ENCODE measurements around the gene IFT20.

The IFT20 gene, protein sequence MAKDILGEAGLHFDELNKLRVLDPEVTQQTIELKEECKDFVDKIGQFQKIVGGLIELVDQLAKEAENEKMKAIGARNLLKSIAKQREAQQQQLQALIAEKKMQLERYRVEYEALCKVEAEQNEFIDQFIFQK

DNA sequence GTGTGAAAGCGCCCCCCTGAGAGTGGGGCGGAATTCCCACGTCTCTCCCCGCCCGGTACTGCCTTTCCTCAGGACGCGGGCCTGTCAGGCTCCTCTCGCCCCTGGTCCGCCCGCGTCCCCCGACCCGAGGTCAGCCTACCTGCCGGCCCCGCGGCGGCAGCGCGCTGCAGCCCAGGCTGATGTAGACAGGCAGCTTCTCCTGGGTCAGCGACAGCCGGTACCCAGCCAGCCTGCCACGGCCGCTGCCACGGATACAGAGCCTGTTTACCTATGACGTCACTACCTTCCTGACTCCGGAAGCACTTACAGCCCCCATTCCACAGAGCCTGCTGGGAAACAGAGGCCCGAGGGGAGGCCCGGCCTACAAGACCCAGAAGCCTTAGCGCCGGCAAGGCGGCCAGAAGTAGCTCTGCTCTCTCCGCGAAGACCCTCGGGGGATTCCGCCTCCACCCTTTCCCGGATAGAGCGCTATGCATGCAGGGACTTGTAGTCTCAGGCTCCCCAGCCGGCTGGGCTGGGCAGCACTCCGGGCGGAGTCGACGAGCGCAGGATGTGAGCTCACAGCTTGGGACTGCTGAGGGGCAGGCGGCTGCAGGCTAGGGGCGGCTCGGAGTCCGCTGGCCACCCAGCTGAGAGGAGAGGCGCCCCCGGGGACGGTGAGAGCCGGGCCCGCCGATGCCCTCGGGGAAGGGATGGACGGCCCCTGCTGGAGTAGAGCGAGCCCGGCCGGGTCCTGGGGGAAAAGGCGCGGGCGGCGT is at the start of gene IFT20, which contains the start of gene TNFAIP1:
Gene IFT20 (minus strand): TSS at position 272 of the 758 bp plus-strand sequence. CDS start 3,487 bp downstream, outside the sequence.
Gene TNFAIP1 (plus strand): TSS at position 561 of the 758 bp plus-strand sequence. CDS start 3,761 bp downstream, outside the sequence.
- peak; percentile 15 for TF ChIP-seq CTCF (conservative IDR thresholded peaks at IDR 0.05; ENCODE audit: low read depth, low read length)
- H3K4me3 ChIP-seq (ENCODE audit: low read depth, low read length) = peak within 1 kb of the TSS; percentile 91
- DNase-seq (ENCODE audit: low read depth) = peak; percentile 100

DNA sequence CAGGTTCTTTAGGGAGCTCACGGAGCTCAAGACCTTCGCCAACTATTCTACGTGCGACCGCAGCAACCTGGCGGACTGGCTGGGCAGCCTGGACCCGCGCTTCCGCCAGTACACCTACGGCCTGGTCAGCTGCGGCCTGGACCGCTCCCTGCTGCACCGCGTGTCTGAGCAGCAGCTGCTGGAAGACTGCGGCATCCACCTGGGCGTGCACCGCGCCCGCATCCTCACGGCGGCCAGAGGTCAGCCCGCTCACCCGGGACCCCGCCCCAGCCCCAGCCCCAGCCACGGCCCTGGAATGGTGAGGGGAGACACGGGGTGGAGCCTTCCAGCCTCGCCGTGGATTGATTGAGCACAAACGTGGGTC is 49.7 kb upstream of the IFT20 start:
- no peak overlapping the region for H3K4me3 ChIP-seq (ENCODE audit: low read depth, low read length)
- TF ChIP-seq CTCF (conservative IDR thresholded peaks at IDR 0.05; ENCODE audit: low read depth, low read length) = no peak
- no peak for DNase-seq (ENCODE audit: low read depth)

GRCh38 chr17:28384281-28385036 is 49.2 kb upstream of the IFT20 start:
- no peak for DNase-seq (ENCODE audit: low read depth)
- peak overlapping the region; percentile 32 for H3K4me3 ChIP-seq (ENCODE audit: low read depth, low read length)
- TF ChIP-seq CTCF (conservative IDR thresholded peaks at IDR 0.05; ENCODE audit: low read depth, low read length) = no peak

- peak; percentile 14 for DNase-seq (ENCODE audit: low read depth)
- peak; percentile 47 for TF ChIP-seq CTCF (conservative IDR thresholded peaks at IDR 0.05; ENCODE audit: low read depth, low read length)
- H3K4me3 ChIP-seq (ENCODE audit: low read depth, low read length) = no peak overlapping the region
Measured at GRCh38 chr17:28381141-28381825, 46.0 kb upstream of the IFT20 start.

DNA sequence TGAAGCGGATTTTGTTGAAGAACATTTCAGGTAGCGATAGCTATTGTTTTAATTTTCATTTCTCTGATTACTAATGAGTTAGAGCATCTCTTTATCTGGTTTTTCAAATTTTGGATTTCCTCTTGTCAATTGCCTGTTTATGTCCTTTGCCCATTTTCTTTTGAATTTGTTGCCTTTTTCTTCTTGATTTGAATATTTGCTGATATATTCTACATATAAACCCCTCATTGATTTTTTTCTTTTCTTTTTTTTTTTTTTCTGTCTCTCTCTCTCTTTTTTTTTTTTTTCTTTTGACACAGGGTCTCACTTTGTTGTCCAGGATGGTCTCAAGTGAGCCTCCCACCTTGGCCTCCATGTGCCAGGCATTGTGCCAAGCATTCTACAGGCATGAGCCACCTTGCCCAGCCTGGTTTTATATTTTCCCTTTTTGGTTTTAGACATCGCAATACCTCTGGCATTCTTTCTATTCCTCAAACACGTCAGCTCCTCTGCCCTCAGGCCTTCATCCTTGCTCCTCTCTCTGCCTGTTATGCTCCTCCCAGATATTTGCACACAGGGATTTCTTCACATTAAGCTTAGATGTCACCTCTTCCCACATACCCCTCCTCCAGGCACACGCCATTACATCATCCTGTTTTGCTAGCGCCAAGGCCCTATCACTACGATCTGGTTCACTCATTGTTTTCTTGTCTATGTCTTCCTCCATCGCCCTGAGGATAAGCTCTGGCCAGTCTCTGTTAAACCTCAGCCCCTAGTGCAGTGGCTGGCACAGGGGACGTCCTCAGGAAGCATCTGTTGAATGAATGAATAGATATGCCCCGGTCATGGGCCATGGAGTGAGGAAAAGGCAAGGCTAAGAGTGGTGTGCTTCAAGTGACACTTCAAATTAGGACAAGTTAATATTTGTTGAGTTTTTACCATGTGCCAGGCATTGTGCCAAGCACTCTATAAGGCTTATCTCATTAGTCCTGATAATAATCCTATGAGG is 44.8 kb upstream of the IFT20 start:
- H3K4me3 ChIP-seq (ENCODE audit: low read depth, low read length) = no peak overlapping the region
- no peak for TF ChIP-seq CTCF (conservative IDR thresholded peaks at IDR 0.05; ENCODE audit: low read depth, low read length)
- peak; percentile 26 for DNase-seq (ENCODE audit: low read depth)

- DNase-seq (ENCODE audit: low read depth) = no peak
- no peak for TF ChIP-seq CTCF (conservative IDR thresholded peaks at IDR 0.05; ENCODE audit: low read depth, low read length)
- no peak overlapping the region for H3K4me3 ChIP-seq (ENCODE audit: low read depth, low read length)
Measured at GRCh38 chr17:28372945-28373274, 37.6 kb upstream of the IFT20 start.
